Mesendoderm (in vitro differentiated cells): ENCODE data around the gene RALY.

Experiments used
- DNase-seq: peaks from one replicate; pipeline ENCODE4 v3.0.0; 2013
- H2AK5ac ChIP-seq: 2 replicates; pipeline ENCODE4 v1.6.1; 2013; ENCODE audit warnings: low read length, inconsistent platforms
- H2BK120ac ChIP-seq: 2 replicates; pipeline ENCODE4 v1.6.1; 2013; ENCODE audit warnings: low read depth, mild to moderate bottlenecking, low read length, moderate library complexity, mixed read lengths
- H2BK15ac ChIP-seq: replicated peaks from 2 replicates; pipeline ENCODE4 v1.6.1; 2013; ENCODE audit warnings: low read depth, mild to moderate bottlenecking, moderate library complexity
- H2BK5ac ChIP-seq: 2 replicates; pipeline ENCODE4 v1.6.1; 2013; ENCODE audit warnings: low read length, inconsistent platforms
- H3K18ac ChIP-seq: 2 replicates; pipeline ENCODE4 v1.6.1; 2013; ENCODE audit warnings: mild to moderate bottlenecking, low read length, mixed read lengths
- H3K23ac ChIP-seq: one replicate; pipeline ENCODE4 v1.6.1; 2013; ENCODE audit warnings: low read length
- H3K27ac ChIP-seq: 2 replicates; pipeline ENCODE4 v1.5.1; 2013; ENCODE audit warnings: low read depth, mild to moderate bottlenecking, inconsistent platforms, low read length, moderate library complexity
- H3K27me3 ChIP-seq: 2 replicates; pipeline ENCODE4 v1.6.1; 2013; ENCODE audit warnings: low read length, control low read depth, mild to moderate bottlenecking, inconsistent platforms; ENCODE audit not compliant: insufficient read depth, poor library complexity
- H3K36me3 ChIP-seq: 2 replicates; pipeline ENCODE4 v1.6.1; 2013; ENCODE audit warnings: low read length, inconsistent platforms; ENCODE audit not compliant: control insufficient read depth, insufficient read depth
- H3K4ac ChIP-seq: one replicate; pipeline ENCODE4 v1.6.1; 2013; ENCODE audit warnings: low read depth, mild to moderate bottlenecking, low read length, moderate library complexity
- H3K4me1 ChIP-seq: 2 replicates; pipeline ENCODE4 v1.6.1; 2013; ENCODE audit warnings: low read depth, low read length, inconsistent platforms; ENCODE audit not compliant: control insufficient read depth
- H3K4me2 ChIP-seq: 2 replicates; pipeline ENCODE4 v1.6.1; 2013; ENCODE audit warnings: low read length
- H3K4me3 ChIP-seq: 2 replicates; pipeline ENCODE4 v1.5.1; 2013; ENCODE audit warnings: mild to moderate bottlenecking, low read length
- H3K56ac ChIP-seq: one replicate; pipeline ENCODE4 v1.6.1; 2013; ENCODE audit warnings: low read length
- H3K79me1 ChIP-seq: 2 replicates; pipeline ENCODE4 v1.6.1; 2013; ENCODE audit warnings: low read length, inconsistent platforms
- H3K79me2 ChIP-seq: 2 replicates; pipeline ENCODE4 v1.6.1; 2013; ENCODE audit warnings: mild to moderate bottlenecking, low read length; ENCODE audit not compliant: control insufficient read depth, insufficient read depth
- H3K9ac ChIP-seq: 2 replicates; pipeline ENCODE4 v1.6.1; 2013; ENCODE audit warnings: low read length, inconsistent platforms
- H4K5ac ChIP-seq: one replicate; pipeline ENCODE4 v1.6.1; 2013; ENCODE audit warnings: low read length
- H4K8ac ChIP-seq: one replicate; pipeline ENCODE4 v1.6.1; 2013; ENCODE audit warnings: low read depth, mild to moderate bottlenecking, control low read depth, low read length, moderate library complexity
- WGBS: extraction: QIAGEN DNeasy Blood & Tissue Kit; methylation state at CpG from one replicate; pipeline ENCODE4 v1.1.7; 2013; ENCODE audit warnings: low lambda C conversion rate, missing lambda C conversion rate; ENCODE audit not compliant: insufficient coverage; ENCODE audit errors: extremely low coverage; 5-methylcytosine and 5-hydroxymethylcytosine counted together

RALY gene

GRCh38 chr20:34018166-34018565, 24.5 kb downstream of the RALY start:
- H4K5ac ChIP-seq, result no peak overlapping the region
- no peak overlapping the region for H3K56ac ChIP-seq
- no peak overlapping the region for H3K27ac ChIP-seq
- H3K79me2 ChIP-seq, result peaks cover 70% of the 10 kb centered on the region
- no peak for DNase-seq
- no peak overlapping the region for H3K23ac ChIP-seq
- H3K4me3 ChIP-seq, result no peak overlapping the region
- WGBS, result no CpG with 5 or more reads among the region's 1 CpG
- H3K18ac ChIP-seq, result no peak overlapping the region
- no peak overlapping the region for H3K4ac ChIP-seq
- no peak overlapping the region for H2AK5ac ChIP-seq
- H3K36me3 ChIP-seq, result no peaks in the 10 kb centered on the region
- H2BK15ac ChIP-seq, result no peak overlapping the region
- H2BK5ac ChIP-seq, result no peak overlapping the region
- H3K27me3 ChIP-seq, result no peaks in the 10 kb centered on the region
- peaks cover 48% of the 10 kb centered on the region for H3K79me1 ChIP-seq
- no peak overlapping the region for H3K9ac ChIP-seq
- no peak overlapping the region for H4K8ac ChIP-seq
- no peak overlapping the region for H3K4me2 ChIP-seq
- H3K4me1 ChIP-seq, result peaks cover 3% of the 10 kb centered on the region
- no peak overlapping the region for H2BK120ac ChIP-seq

GRCh38 chr20:34022151-34022838, 28.6 kb downstream of the RALY start:
- Histone ChIP-seq H4K8ac (no peak overlapping the region), H3K27ac (no peak overlapping the region), H2BK15ac (no peak overlapping the region), H3K4ac (no peak overlapping the region), H3K18ac (no peak overlapping the region), H3K4me1 (peaks cover 17% of the 10 kb centered on the region), H3K4me3 (no peak overlapping the region), H2BK5ac (no peak overlapping the region), H3K27me3 (no peaks in the 10 kb centered on the region), H4K5ac (no peak overlapping the region), H3K79me1 (peaks cover 52% of the 10 kb centered on the region), H2BK120ac (no peak overlapping the region), H3K56ac (no peak overlapping the region), H2AK5ac (no peak overlapping the region), H3K23ac (no peak overlapping the region), H3K9ac (no peak overlapping the region), H3K4me2 (no peak overlapping the region), H3K79me2 (peaks cover 66% of the 10 kb centered on the region), H3K36me3 (no peaks in the 10 kb centered on the region)
- DNase-seq, result peak; percentile 63
- WGBS, result no CpG with 5 or more reads among the region's 4 CpGs

GRCh38 chr20:34022839-34023234, 29.1 kb downstream of the RALY start:
- no peak for DNase-seq
- no peak overlapping the region for H3K56ac ChIP-seq
- no peak overlapping the region for H2BK120ac ChIP-seq
- peaks cover 49% of the 10 kb centered on the region for H3K79me1 ChIP-seq
- H3K4ac ChIP-seq, result no peak overlapping the region
- H3K79me2 ChIP-seq, result peaks cover 62% of the 10 kb centered on the region
- H3K4me3 ChIP-seq, result no peak overlapping the region
- no peak overlapping the region for H3K4me2 ChIP-seq
- H4K8ac ChIP-seq, result no peak overlapping the region
- no peak overlapping the region for H3K9ac ChIP-seq
- no CpG with 5 or more reads among the region's 3 CpGs for WGBS
- H4K5ac ChIP-seq, result no peak overlapping the region
- H3K27me3 ChIP-seq, result no peaks in the 10 kb centered on the region
- H3K18ac ChIP-seq, result no peak overlapping the region
- H3K4me1 ChIP-seq, result peaks cover 17% of the 10 kb centered on the region
- H2BK5ac ChIP-seq, result no peak overlapping the region
- no peak overlapping the region for H3K23ac ChIP-seq
- no peak overlapping the region for H2AK5ac ChIP-seq
- no peak overlapping the region for H2BK15ac ChIP-seq
- H3K36me3 ChIP-seq, result no peaks in the 10 kb centered on the region
- no peak overlapping the region for H3K27ac ChIP-seq

- H3K79me1 ChIP-seq, result peaks cover 45% of the 10 kb centered on the region
- H2BK15ac ChIP-seq, result no peak overlapping the region
- DNase-seq, result no peak
- H3K4me1 ChIP-seq, result peaks cover 14% of the 10 kb centered on the region
- H3K56ac ChIP-seq, result no peak overlapping the region
- no peaks in the 10 kb centered on the region for H3K36me3 ChIP-seq
- no peak overlapping the region for H3K4me3 ChIP-seq
- H3K27me3 ChIP-seq, result no peaks in the 10 kb centered on the region
- no peak overlapping the region for H4K5ac ChIP-seq
- no peak overlapping the region for H2BK5ac ChIP-seq
- no CpG with 5 or more reads among the region's 8 CpGs for WGBS
- no peak overlapping the region for H2AK5ac ChIP-seq
- H2BK120ac ChIP-seq, result no peak overlapping the region
- no peak overlapping the region for H4K8ac ChIP-seq
- H3K27ac ChIP-seq, result no peak overlapping the region
- H3K4ac ChIP-seq, result no peak overlapping the region
- H3K9ac ChIP-seq, result no peak overlapping the region
- H3K23ac ChIP-seq, result no peak overlapping the region
- H3K4me2 ChIP-seq, result no peak overlapping the region
- H3K79me2 ChIP-seq, result peaks cover 56% of the 10 kb centered on the region
- H3K18ac ChIP-seq, result no peak overlapping the region
Observed at GRCh38 chr20:34023937-34024722, 30.4 kb downstream of the RALY start.

- H3K27ac ChIP-seq, result no peak overlapping the region
- no peaks in the 10 kb centered on the region for H3K27me3 ChIP-seq
- H3K4ac ChIP-seq, result no peak overlapping the region
Observed at GRCh38 chr20:34024723-34025351, 31.1 kb downstream of the RALY start.

More at GRCh38 chr20:34024723-34025351, 31.1 kb downstream of the RALY start:
- WGBS, result no CpG with 5 or more reads among the region's 5 CpGs
- peaks cover 54% of the 10 kb centered on the region for H3K79me2 ChIP-seq
- no peak overlapping the region for H3K4me2 ChIP-seq
- H2AK5ac ChIP-seq, result no peak overlapping the region
- no peak overlapping the region for H4K8ac ChIP-seq
- no peak overlapping the region for H2BK15ac ChIP-seq
- H2BK120ac ChIP-seq, result no peak overlapping the region
- H3K36me3 ChIP-seq, result no peaks in the 10 kb centered on the region
- peaks cover 44% of the 10 kb centered on the region for H3K79me1 ChIP-seq
- H3K23ac ChIP-seq, result no peak overlapping the region
- no peak overlapping the region for H4K5ac ChIP-seq
- H3K18ac ChIP-seq, result no peak overlapping the region
- no peak overlapping the region for H3K56ac ChIP-seq
- no peak overlapping the region for H2BK5ac ChIP-seq
- DNase-seq, result no peak
- peaks cover 14% of the 10 kb centered on the region for H3K4me1 ChIP-seq
- no peak overlapping the region for H3K4me3 ChIP-seq
- H3K9ac ChIP-seq, result no peak overlapping the region
